ENCODE data around the gene SHISAL2B. TPM values are rescaled to one million over a fixed set of nuclear protein-coding genes. Genes with fewer than 3 reads are reported as not detected.

The SHISAL2B gene
- total RNA-seq, result not detected in 2 replicates

DNA sequence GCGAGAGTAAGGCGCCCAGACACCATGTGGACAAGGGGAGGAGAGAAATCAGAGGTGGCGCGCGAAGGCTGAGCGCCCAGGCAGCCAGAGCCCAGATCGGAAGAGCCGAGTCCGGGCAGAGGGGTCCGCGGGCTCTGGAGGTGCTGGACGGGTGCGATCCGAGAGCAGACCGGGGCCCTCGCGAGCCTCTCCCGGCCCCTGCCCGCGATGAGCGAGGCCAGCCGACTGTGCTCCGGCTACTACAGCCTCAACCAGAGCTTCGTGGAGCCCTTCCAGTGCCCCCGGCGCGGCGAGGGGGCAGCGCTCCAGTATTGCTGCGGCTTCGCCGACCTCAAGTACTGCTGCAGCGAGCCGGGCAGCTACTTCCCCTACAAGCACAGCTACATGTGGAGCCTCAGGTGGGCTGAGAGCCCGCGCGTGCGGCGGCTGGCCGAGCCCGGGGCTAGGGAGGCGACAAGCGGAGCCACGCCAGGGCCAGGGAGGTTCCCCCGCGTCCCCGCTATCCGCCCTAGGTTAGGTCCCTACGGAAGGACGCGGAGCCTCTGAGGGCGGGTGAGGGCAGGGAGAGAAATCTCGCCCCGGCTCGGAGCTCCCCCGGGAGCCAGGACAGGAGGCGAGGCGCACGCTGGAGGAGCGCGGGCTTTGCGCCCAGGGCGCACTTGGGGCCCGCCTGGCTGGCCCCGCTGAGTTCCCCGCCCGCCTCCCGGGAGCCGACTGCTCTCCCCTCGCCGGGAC lies at the start of gene SHISAL2B:
SHISAL2B (plus strand) TSS at position 87 of the 735 bp plus-strand sequence; CDS start at position 208, 121 bp downstream.

Other genes starting within 250 kb of the SHISAL2B start
- under 0.01 TPM in 1 of 2 replicates, not detected in the other for gene RGS7BP, start 184.5 kb upstream of the SHISAL2B start, total RNA-seq
- gene SREK1IP1, start 78.2 kb downstream of the SHISAL2B start, total RNA-seq, result 11.4 and 17.5 TPM in 2 replicates
- 10.7 and 13.0 TPM in 2 replicates for gene CWC27, start 78.4 kb downstream of the SHISAL2B start, total RNA-seq

Measured in hair follicle dermal papilla cell (primary cell).